ENCODE results near the gene LRSAM1. TPM values are rescaled to one million over a fixed set of nuclear protein-coding genes. Genes with fewer than 3 reads are reported as not detected.
A peak's percentile ranks its signal among the peaks of the same experiment; 100 is the strongest.

Gene LRSAM1
- total RNA-seq, 2 experiments from 2014 or later = 20.8 to 32.2 TPM

GRCh38 chr9:127539259-127539981 lies 88.1 kb downstream of the LRSAM1 start:
- no peaks in the 10 kb centered on the region for H3K79me2 ChIP-seq (ENCODE audit: insufficient read depth, low read depth, low read length)

GRCh38 chr9:127539982-127540663 lies 88.8 kb downstream of the LRSAM1 start:
- Histone ChIP-seq H3K9me3 (ENCODE audit: low read length) (no peaks in the 10 kb centered on the region), H3K9me2 (ENCODE audit: insufficient read depth, low read length) (no peaks in the 10 kb centered on the region), H3K4me1 (ENCODE audit: insufficient read depth, low read length, poor library complexity, severe bottlenecking) (no peaks in the 10 kb centered on the region), H3K79me2 (ENCODE audit: insufficient read depth, low read depth, low read length) (no peaks in the 10 kb centered on the region), H3K27ac (ENCODE audit: low read depth, low read length, poor library complexity, severe bottlenecking) (no peak overlapping the region), H3K4me2 (ENCODE audit: low read length) (no peak overlapping the region), H3K36me3 (ENCODE audit: insufficient read depth, low read length) (no peaks in the 10 kb centered on the region), H3K4me3 (ENCODE audit: low read depth, low read length, poor library complexity, severe bottlenecking) (no peak overlapping the region), H4K20me1 (ENCODE audit: insufficient read depth, low read length) (no peaks in the 10 kb centered on the region), H2AFZ (ENCODE audit: low read length) (no peak overlapping the region)
- ChIA-PET CTCF (ENCODE audit: unreplicated experiment) (no interaction called here), POLR2A (no interaction called here)
- BruUV-seq (replicated peaks) = no TSS peak
- intact Hi-C loops (cut with micrococcal nuclease; ENCODE audit: unreplicated experiment) = no loop called here
- no peak for TF ChIP-seq EZH2phosphoT487 (IDR thresholded peaks at IDR 0.05; ENCODE audit: borderline replicate concordance, low read depth, low read length)
- no peak for TF ChIP-seq CTCF (conservative IDR thresholded peaks at IDR 0.05; ENCODE audit: low read length)
- no peak for DNase-seq (ENCODE audit: low spot score)

More at GRCh38 chr9:127539259-127539981, 88.1 kb downstream of the LRSAM1 start:
- TF ChIP-seq CTCF (conservative IDR thresholded peaks at IDR 0.05; ENCODE audit: low read length) (no peak), EZH2phosphoT487 (IDR thresholded peaks at IDR 0.05; ENCODE audit: borderline replicate concordance, low read depth, low read length) (no peak)
- no peak for DNase-seq (ENCODE audit: low spot score)
- Histone ChIP-seq H3K4me1 (ENCODE audit: insufficient read depth, low read length, poor library complexity, severe bottlenecking) (no peaks in the 10 kb centered on the region), H3K4me2 (ENCODE audit: low read length) (no peak overlapping the region), H3K9me2 (ENCODE audit: insufficient read depth, low read length) (no peaks in the 10 kb centered on the region), H4K20me1 (ENCODE audit: insufficient read depth, low read length) (no peaks in the 10 kb centered on the region), H2AFZ (ENCODE audit: low read length) (no peak overlapping the region), H3K27ac (ENCODE audit: low read depth, low read length, poor library complexity, severe bottlenecking) (no peak overlapping the region), H3K4me3 (ENCODE audit: low read depth, low read length, poor library complexity, severe bottlenecking) (no peak overlapping the region), H3K36me3 (ENCODE audit: insufficient read depth, low read length) (no peaks in the 10 kb centered on the region), H3K9me3 (ENCODE audit: low read length) (no peaks in the 10 kb centered on the region)
- POLR2A ChIA-PET = interaction anchor here (0.7 kb wide), 1 partner anchor 324 kb away, joined by 3 read pairs; no protein-coding TSS in a partner anchor
- intact Hi-C loops (cut with micrococcal nuclease; ENCODE audit: unreplicated experiment) = no loop called here
- CTCF ChIA-PET (ENCODE audit: unreplicated experiment) = no interaction called here
- BruUV-seq (replicated peaks) = no TSS peak

- intact Hi-C loops (cut with micrococcal nuclease; ENCODE audit: unreplicated experiment) = no loop called here
- Histone ChIP-seq H3K79me2 (ENCODE audit: insufficient read depth, low read depth, low read length) (no peaks in the 10 kb centered on the region), H3K4me1 (ENCODE audit: insufficient read depth, low read length, poor library complexity, severe bottlenecking) (no peaks in the 10 kb centered on the region), H2AFZ (ENCODE audit: low read length) (no peak overlapping the region), H3K9me3 (ENCODE audit: low read length) (no peaks in the 10 kb centered on the region), H3K4me2 (ENCODE audit: low read length) (no peak overlapping the region), H3K36me3 (ENCODE audit: insufficient read depth, low read length) (no peaks in the 10 kb centered on the region), H4K20me1 (ENCODE audit: insufficient read depth, low read length) (no peaks in the 10 kb centered on the region), H3K27ac (ENCODE audit: low read depth, low read length, poor library complexity, severe bottlenecking) (no peak overlapping the region), H3K4me3 (ENCODE audit: low read depth, low read length, poor library complexity, severe bottlenecking) (no peak overlapping the region), H3K9me2 (ENCODE audit: insufficient read depth, low read length) (no peaks in the 10 kb centered on the region)
- ChIA-PET CTCF (ENCODE audit: unreplicated experiment) (no interaction called here), POLR2A (no interaction called here)
- 0 out of 2 replicates have a peak, but pooled peaks have one; percentile 21 for TF ChIP-seq CTCF (conservative IDR thresholded peaks at IDR 0.05; ENCODE audit: low read length)
- TF ChIP-seq EZH2phosphoT487 (IDR thresholded peaks at IDR 0.05; ENCODE audit: borderline replicate concordance, low read depth, low read length) = no peak
- no TSS peak for BruUV-seq (replicated peaks)
- no peak for DNase-seq (ENCODE audit: low spot score)
Observed at GRCh38 chr9:127540664-127541041, 89.3 kb downstream of the LRSAM1 start.
